GM18909 (cell line): ENCODE data around the gene AATK.

Experiments
- ATAC-seq: cut with Tn5 transposase; IDR thresholded peaks from one replicate; pipeline ENCODE4 v1.9.1; 2021; ENCODE audit warnings: mild to moderate bottlenecking; ENCODE audit not compliant: unreplicated experiment, poor library complexity

The AATK gene

GRCh38 chr17:81099888-81100287 lies 66.1 kb downstream of the AATK start:
- no peak for ATAC-seq

- ATAC-seq, result no peak
Measured at GRCh38 chr17:81097943-81098308, 68.1 kb downstream of the AATK start.

GRCh38 chr17:81097134-81097942 lies 68.7 kb downstream of the AATK start:
- no peak for ATAC-seq

- ATAC-seq, result no peak
Measured at GRCh38 chr17:81096741-81097133, 69.3 kb downstream of the AATK start.

GRCh38 chr17:81095383-81095762 lies 70.6 kb downstream of the AATK start:
- ATAC-seq, result no peak

- ATAC-seq, result no peak
Measured at GRCh38 chr17:81094509-81095382, 71.3 kb downstream of the AATK start.

GRCh38 chr17:81093619-81094508 lies 72.2 kb downstream of the AATK start:
- no peak for ATAC-seq

- ATAC-seq, result no peak
Measured at GRCh38 chr17:81092518-81093095, 73.4 kb downstream of the AATK start.

GRCh38 chr17:81091774-81092517 lies 74.1 kb downstream of the AATK start:
- ATAC-seq, result no peak

GRCh38 chr17:81091154-81091553 lies 74.9 kb downstream of the AATK start:
- no peak for ATAC-seq

GRCh38 chr17:81090361-81091136 lies 75.5 kb downstream of the AATK start:
- ATAC-seq, result no peak

GRCh38 chr17:81086789-81087551 lies 79.1 kb downstream of the AATK start:
- ATAC-seq, result no peak

GRCh38 chr17:81085420-81085911 lies 80.6 kb downstream of the AATK start:
- no peak for ATAC-seq

- ATAC-seq, result no peak
Measured at GRCh38 chr17:81084680-81085419, 81.2 kb downstream of the AATK start.

GRCh38 chr17:81083125-81083765 lies 82.8 kb downstream of the AATK start:
- ATAC-seq, result no peak

GRCh38 chr17:81082177-81083073 lies 83.6 kb downstream of the AATK start:
- ATAC-seq, result no peak
